Ovary (tissue), 9 donors: ENCODE measurements around the gene UGT1A10. TPM values are rescaled to one million over a fixed set of nuclear protein-coding genes. Genes with fewer than 3 reads are reported as not detected.

Experiments
- DNase-seq, 5 donors: peaks; one replicate each; pipeline ENCODE4 v3.0.0-alpha.2; 2019 to 2020
- H3K27ac ChIP-seq, 2 donors: fragments of 200-600 bp; one replicate each; pipeline versions ENCODE4 v1.5.1 to v1.8.0; 2019 to 2022
- H3K27me3 ChIP-seq: fragments of 200-600 bp; one replicate; pipeline ENCODE4 v1.8.0; 2022
- H3K36me3 ChIP-seq: fragments of 200-600 bp; sonication (generic); one replicate; pipeline ENCODE4 v1.5.1; 2019
- H3K4me1 ChIP-seq: one replicate; pipeline ENCODE4 v1.8.1; 2013; ENCODE audit warnings: mild to moderate bottlenecking, moderate library complexity; ENCODE audit not compliant: insufficient read depth
- H3K4me3 ChIP-seq: fragments of 200-600 bp; sonication (generic); one replicate; pipeline ENCODE4 v1.5.1; 2017
- H3K9me3 ChIP-seq, 2 donors: fragments of 200-600 bp in 1 of 2; sonication (generic) in 1 of 2; one replicate each; pipeline versions ENCODE4 v1.5.1 to v1.8.1; 2013 to 2019; ENCODE audit warnings: mild to moderate bottlenecking in 1 of 2, moderate library complexity in 1 of 2
- CTCF ChIP-seq, 3 donors: fragments of 450-650 bp in 2 of 3; fragments of 200-600 bp in 1 of 3; IDR thresholded peaks; one replicate each; pipeline versions ENCODE4 v1.5.1 to v1.8.0; 2016 to 2022; ENCODE audit warnings: antibody characterized with exemption in 3 of 3, mild to moderate bottlenecking in 1 of 3
- EP300 ChIP-seq: sonication (generic); formaldehyde crosslinking; IDR thresholded peaks from one replicate; pipeline ENCODE4 v1.6.1; 2017; ENCODE audit warnings: antibody characterized with exemption
- POLR2A ChIP-seq: fragments of 450-650 bp; IDR thresholded peaks from one replicate; pipeline ENCODE4 v1.6.1; 2017; ENCODE audit warnings: antibody characterized with exemption, mild to moderate bottlenecking, moderate library complexity
- WGBS, 3 donors: extraction: QIAGEN DNeasy Blood & Tissue Kit in 1 of 3; methylation state at CpG; one replicate each; pipeline versions ENCODE4 v1.1.5 to v1.1.7; 2013 to 2017; 5-methylcytosine and 5-hydroxymethylcytosine counted together
- intact Hi-C, 4 donors: fragments of 100-400 bp; cut with DNase I; formaldehyde crosslinking; loops; one replicate each; pipeline versions ENCODE4 v1.11.0 to v1.15.1; 2022 to 2023
- polyA plus RNA-seq, 2 donors: library from polyadenylated mRNA; stranded (reverse); fragments of 200-250 nt in 1 of 2; fragments of 350-450 nt in 1 of 2; fragmentation: Illumina TruSeq in 1 of 2; extraction: RNeasy Lipid Tissue Mini Kit (QIAGEN cat#74804) in 1 of 2; gene quantifications; one replicate each; pipeline ENCODE4 v1.2.3, GENCODE V29; 2013 to 2014
- total RNA-seq, 7 donors: library from RNA; depleted of rRNA in 2 of 7; stranded (reverse); fragments of >200 nt in 2 of 7; fragmentation: NEBNext Ultra II Directional in 3 of 7; extraction: Animal tissue kit (Norgen Biotek cat#: 25700) in 3 of 7; gene quantifications; one replicate each; pipeline versions ENCODE4 v1.1.0 to v1.2.4, GENCODE V29; 2016 to 2023
- donor health status: DM: no; HTN: no; CAD: no; lungs with moderate emphysema.
- donor health status: DM: no; HTN: no; CAD: no.
- donor health status: Bipolar disorder and iron deficiency.
- donor health status: DM: yes; HTN: yes; CAD: no.
- donor health status: DM: no; HTN: no; CAD: no.
- donor health status: DM: yes; HTN: yes; CAD: no.

UGT1A10 gene
- total and polyA plus RNA-seq, 9 donors = not detected

DNA sequence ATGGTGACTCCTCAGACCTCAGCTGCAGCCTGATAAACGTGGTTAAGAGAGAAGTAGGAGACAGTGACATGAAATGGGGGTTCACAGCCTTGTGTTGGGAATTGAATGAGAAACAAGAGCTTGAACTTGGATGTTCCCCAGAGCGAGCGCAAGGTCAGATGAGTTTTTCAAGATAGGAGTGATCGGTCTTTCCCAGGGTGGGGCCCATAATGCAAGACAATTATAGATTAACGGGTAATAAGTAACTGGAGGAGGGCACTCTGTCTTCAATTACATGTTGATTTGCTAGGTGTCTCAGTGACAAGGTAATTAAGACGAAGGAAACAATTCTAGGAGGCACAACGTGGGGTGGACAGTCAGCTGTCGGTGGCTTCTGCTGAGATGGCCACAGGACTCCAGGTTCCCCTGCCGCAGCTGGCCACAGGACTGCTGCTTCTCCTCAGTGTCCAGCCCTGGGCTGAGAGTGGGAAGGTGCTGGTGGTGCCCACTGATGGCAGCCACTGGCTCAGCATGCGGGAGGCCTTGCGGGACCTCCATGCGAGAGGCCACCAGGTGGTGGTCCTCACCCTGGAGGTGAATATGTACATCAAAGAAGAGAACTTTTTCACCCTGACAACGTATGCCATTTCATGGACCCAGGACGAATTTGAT is 76.5 kb downstream of the UGT1A10 start, which contains the start of gene UGT1A5:
Gene UGT1A5, plus strand, starts transcription at position 297 of the 651 bp plus-strand sequence. Its CDS starts 85 bp downstream, at position 382.
- Histone ChIP-seq H3K9me3 (no peaks in the 10 kb centered on the region), H3K4me3 (no peak within 1 kb of the TSS), H3K36me3 (no peaks in the 10 kb centered on the region), H3K4me1 (no peaks in the 10 kb centered on the region), H3K27me3 (no peaks in the 10 kb centered on the region), H3K27ac (no peak within 1 kb of the TSS)
- TF ChIP-seq EP300 (no peak), POLR2A (no peak), CTCF (IDR thresholded peaks at IDR 0.05) (no peak)
- no peak for DNase-seq
- intact Hi-C loops = no loop called here
- WGBS, 3 donors = 69 to 81% (median 71%) methylated on average over 14 of the region's 14 CpGs

- no peak overlapping the region for H3K4me3 ChIP-seq
- no peaks in the 10 kb centered on the region for H3K4me1 ChIP-seq
- TF ChIP-seq POLR2A (no peak), EP300 (no peak), CTCF (IDR thresholded peaks at IDR 0.05) (no peak)
- intact Hi-C loops = no loop called here
- no peaks in the 10 kb centered on the region for H3K9me3 ChIP-seq
- WGBS, 3 donors = 72 to 80% (median 73%) methylated on average over 7 of the region's 7 CpGs
- no peak for DNase-seq
- no peak overlapping the region for H3K27ac ChIP-seq
- H3K27me3 ChIP-seq = no peaks in the 10 kb centered on the region
- no peaks in the 10 kb centered on the region for H3K36me3 ChIP-seq
Observed at GRCh38 chr2:233713262-233713615, 77.0 kb downstream of the UGT1A10 start.

DNA sequence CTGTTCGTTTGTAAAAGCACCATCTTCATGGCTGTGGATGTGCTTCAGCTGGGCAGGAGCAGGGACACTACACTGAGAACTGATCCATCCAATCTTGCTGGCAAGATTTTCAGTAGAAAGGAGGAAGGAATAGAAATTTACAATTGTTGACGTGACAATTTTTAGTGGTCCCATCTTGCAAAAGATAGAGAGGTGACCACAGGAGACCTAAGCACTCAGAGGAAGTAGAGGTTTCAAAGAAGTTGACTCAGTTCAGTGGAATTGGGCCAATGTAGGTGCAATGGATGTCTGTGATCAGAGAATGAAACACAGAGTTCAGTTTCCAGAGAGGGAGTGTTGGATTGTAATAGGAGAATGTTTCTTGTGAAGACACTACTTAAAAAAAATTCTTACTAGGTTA is 77.9 kb downstream of the UGT1A10 start:
- H3K9me3 ChIP-seq = no peaks in the 10 kb centered on the region
- no peak for DNase-seq
- TF ChIP-seq CTCF (IDR thresholded peaks at IDR 0.05) = no peak
- TF ChIP-seq EP300 = no peak
- TF ChIP-seq POLR2A = no peak
- H3K27ac ChIP-seq = no peak overlapping the region
- H3K36me3 ChIP-seq = no peaks in the 10 kb centered on the region
- intact Hi-C loops = no loop called here
- H3K27me3 ChIP-seq = no peaks in the 10 kb centered on the region
- no peak overlapping the region for H3K4me3 ChIP-seq
- WGBS, 3 donors = 60 to 71% (median 68%) methylated on average over 2 of the region's 2 CpGs
- H3K4me1 ChIP-seq = no peaks in the 10 kb centered on the region

- intact Hi-C loops = no loop called here
- Histone ChIP-seq H3K27me3 (no peaks in the 10 kb centered on the region), H3K27ac (no peak within 1 kb of the TSS), H3K4me3 (no peak within 1 kb of the TSS), H3K9me3 (no peaks in the 10 kb centered on the region), H3K4me1 (no peaks in the 10 kb centered on the region), H3K36me3 (no peaks in the 10 kb centered on the region)
- 77 to 81% (median 80%) methylated on average over 7 of the region's 7 CpGs for WGBS, 3 donors
- no peak for TF ChIP-seq EP300
- no peak for TF ChIP-seq POLR2A
- no peak for TF ChIP-seq CTCF (IDR thresholded peaks at IDR 0.05)
- no peak for DNase-seq
Observed at GRCh38 chr2:233718552-233718951, 82.3 kb downstream of the UGT1A10 start, which contains the start of gene UGT1A4. Gene UGT1A4 (plus strand): TSS chr2:233718736. CDS start chr2:233718821, 85 bp downstream.
